Measurements from ENCODE around the gene KLHL29.

GRCh38 chr2:23619941-23620340 is 235.0 kb downstream of the KLHL29 start:
- TF ChIP-seq CTCF (IDR thresholded peaks at IDR 0.05; ENCODE audit: insufficient read depth, low read depth, low read length) (no peak), EZH2 (IDR thresholded peaks at IDR 0.05; ENCODE audit: insufficient read depth, low read length) (no peak)
